A673 (cell line): Measurements from ENCODE around the gene MIAT. TPM values are rescaled to one million over a fixed set of nuclear protein-coding genes. Genes with fewer than 3 reads are reported as not detected.

Experiments
- BruUV-seq: library from RNA; stranded (reverse); fragments of 400-500 nt; replicated peaks from 2 replicates; lab custom pipeline; 2021; lab: Mats Ljungman, UMichigan
- CTCF ChIA-PET: fragments of 300-600 bp; sonication (Branson Sonifier 250); formaldehyde crosslinking; loops from one replicate; lab custom pipeline; 2022; ENCODE audit warnings: antibody characterized with exemption; lab: Charles Lee
- POLR2A ChIA-PET: fragments of 300-600 bp; sonication (Branson Sonifier 250); formaldehyde crosslinking; loops from one replicate; lab custom pipeline; 2022; ENCODE audit warnings: antibody characterized with exemption; ENCODE audit not compliant: low non-redundant PET; lab: Charles Lee
- DNase-seq: peaks from one replicate; pipeline ENCODE4 v3.0.0-alpha.2; 2015; ENCODE audit warnings: low spot score
- H3K27ac ChIP-seq: fragments of 200-600 bp; sonication (generic); 2 replicates; pipeline ENCODE4 v1.5.1; 2016; ENCODE audit warnings: mixed run types, low read depth, mild to moderate bottlenecking, mixed read lengths, antibody characterized with exemption, low read length; ENCODE audit not compliant: poor library complexity, severe bottlenecking
- H3K27me3 ChIP-seq: fragments of 200-600 bp; sonication (generic); replicated peaks from 2 replicates; pipeline ENCODE4 v1.6.1; 2017; ENCODE audit warnings: mixed run types, low read depth, mild to moderate bottlenecking, mixed read lengths, antibody characterized with exemption, low read length; ENCODE audit not compliant: insufficient read depth, poor library complexity
- H3K36me3 ChIP-seq: fragments of 200-600 bp; sonication (generic); 2 replicates; pipeline ENCODE4 v1.6.1; 2016; ENCODE audit warnings: mixed run types, mild to moderate bottlenecking, mixed read lengths, antibody characterized with exemption, low read length; ENCODE audit not compliant: insufficient read depth, poor library complexity, severe bottlenecking
- H3K4me1 ChIP-seq: fragments of 200-600 bp; sonication (generic); 2 replicates; pipeline ENCODE4 v1.6.1; 2017; ENCODE audit warnings: mixed run types, mild to moderate bottlenecking, mixed read lengths, antibody characterized with exemption, low read length; ENCODE audit not compliant: insufficient read depth, poor library complexity, severe bottlenecking
- H3K4me3 ChIP-seq: fragments of 200-600 bp; sonication (generic); 2 replicates; pipeline ENCODE4 v1.5.1; 2016; ENCODE audit warnings: low read depth, mixed run types, mild to moderate bottlenecking, mixed read lengths, low read length; ENCODE audit not compliant: poor library complexity, severe bottlenecking
- H3K9me3 ChIP-seq: fragments of 200-600 bp; sonication (generic); 2 replicates; pipeline ENCODE4 v1.6.1; 2016; ENCODE audit warnings: mixed run types, low read depth, mild to moderate bottlenecking, mixed read lengths, antibody characterized with exemption, low read length; ENCODE audit not compliant: poor library complexity, severe bottlenecking
- CTCF ChIP-seq: fragments of 300-800, 200-600 bp; sonication (generic); conservative IDR thresholded peaks from 2 replicates; pipeline ENCODE4 v1.5.1; 2017; ENCODE audit warnings: low read depth, mild to moderate bottlenecking, antibody characterized with exemption, low read length, moderate library complexity, mixed read lengths
- EZH2 ChIP-seq: fragments of 200-600 bp; sonication (generic); IDR thresholded peaks from 2 replicates; pipeline ENCODE4 v1.6.1; 2017; ENCODE audit warnings: borderline replicate concordance, low read depth, mild to moderate bottlenecking, mixed read lengths, antibody characterized with exemption, low read length; ENCODE audit not compliant: poor library complexity, severe bottlenecking
- intact Hi-C: fragments of 100-400 bp; cut with micrococcal nuclease; formaldehyde crosslinking; loops from one replicate; pipeline ENCODE4 v1.10.0; 2022; ENCODE audit not compliant: unreplicated experiment
- total RNA-seq: library from RNA; stranded (reverse); gene quantifications from 2 replicates; pipeline ENCODE4 v1.2.3, GENCODE V29; 2021

The MIAT gene
- total RNA-seq, 1 experiment from 2014 or later, result 6.2 TPM

GRCh38 chr22:26673486-26673885 lies 16.1 kb downstream of the MIAT start:
- Histone ChIP-seq H3K36me3 (no peaks in the 10 kb centered on the region), H3K9me3 (no peaks in the 10 kb centered on the region), H3K27me3 (no peaks in the 10 kb centered on the region), H3K27ac (peak overlapping the region; percentile 92), H3K4me1 (peaks cover 8% of the 10 kb centered on the region), H3K4me3 (peak overlapping the region; percentile 72)
- intact Hi-C loops, result loop anchor here (10.0 kb wide), 1 partner anchor 1131 kb away; the partner anchor contains the start of gene MN1
- ChIA-PET POLR2A (interaction anchor here (0.6 kb wide), 1 partner anchor 898 kb away, joined by 3 read pairs; no protein-coding TSS in a partner anchor), CTCF (no interaction called here)
- TF ChIP-seq CTCF, result no peak
- no peak for TF ChIP-seq EZH2
- no TSS peak for BruUV-seq
- no peak for DNase-seq

- Histone ChIP-seq H3K4me1 (peaks cover 8% of the 10 kb centered on the region), H3K27me3 (no peaks in the 10 kb centered on the region), H3K36me3 (no peaks in the 10 kb centered on the region), H3K4me3 (peak overlapping the region; percentile 72), H3K9me3 (no peaks in the 10 kb centered on the region), H3K27ac (peak overlapping the region; percentile 92)
- BruUV-seq, result no TSS peak
- POLR2A ChIA-PET, result no interaction called here
- TF ChIP-seq EZH2 (no peak), CTCF (no peak)
- intact Hi-C loops, result loop anchor here (10.0 kb wide), 1 partner anchor 1130 kb away; the partner anchor contains the start of gene MN1
- no peak for DNase-seq
- CTCF ChIA-PET, result no interaction called here
Measured at GRCh38 chr22:26674211-26675190, 17.1 kb downstream of the MIAT start.

- Histone ChIP-seq H3K27ac (no peak overlapping the region), H3K36me3 (no peaks in the 10 kb centered on the region), H3K9me3 (no peaks in the 10 kb centered on the region), H3K27me3 (no peaks in the 10 kb centered on the region), H3K4me3 (no peak overlapping the region), H3K4me1 (peaks cover 8% of the 10 kb centered on the region)
- intact Hi-C loops, result loop anchor here (10.0 kb wide), 1 partner anchor 1129 kb away; the partner anchor contains the start of gene MN1
- TF ChIP-seq CTCF, result no peak
- no peak for TF ChIP-seq EZH2
- ChIA-PET POLR2A (no interaction called here), CTCF (no interaction called here)
- DNase-seq, result no peak
- BruUV-seq, result no TSS peak
Measured at GRCh38 chr22:26675687-26676268, 18.4 kb downstream of the MIAT start.
